SK-N-SH (cell line): ENCODE results near the gene UROD. TPM values are rescaled to one million over a fixed set of nuclear protein-coding genes. Genes with fewer than 3 reads are reported as not detected.

Experiments
- CTCF ChIA-PET: fragments of 300-600, 350-600 bp; formaldehyde crosslinking; extraction: SDS; loops from one replicate; lab custom pipeline; 2021; lab: Yijun Ruan, JAX
- POLR2A ChIA-PET: fragments of 350-600 bp; sonication (Branson Sonifier 250); formaldehyde crosslinking; extraction: SDS; loops from one replicate; lab custom pipeline; 2020; ENCODE audit warnings: antibody characterized with exemption, inconsistent platforms; lab: Yijun Ruan, JAX
- DNase-seq: peaks from one replicate; pipeline ENCODE4 v3.0.0; 2012
- H2AFZ ChIP-seq: fragments of 200-600 bp; sonication (generic); 2 replicates; pipeline ENCODE4 v1.8.1; 2016; ENCODE audit warnings: antibody characterized with exemption, mild to moderate bottlenecking, low read depth
- H3F3A ChIP-seq: fragments of 200-600 bp; sonication (generic); replicated peaks from 2 replicates; pipeline ENCODE3; 2016; ENCODE audit warnings: antibody characterized with exemption, mild to moderate bottlenecking; ENCODE audit not compliant: insufficient read depth
- H3K27ac ChIP-seq, 2 experiments: fragments of 200-500 bp in 1 of 2; fragments of 200-600 bp in 1 of 2; sonication (Bioruptor generic) in 1 of 2; sonication (generic), shearing (Covaris generic) in 1 of 2; 2 replicates each; pipeline versions ENCODE4 v1.5.1 to v1.6.1; 2014 to 2016; ENCODE audit warnings: low read depth in 2 of 2, inconsistent platforms in 1 of 2, low read length in 1 of 2, mild to moderate bottlenecking in 1 of 2, mixed read lengths in 1 of 2
- H3K27me3 ChIP-seq: fragments of 200-600 bp; sonication (generic), shearing (Covaris generic); 2 replicates; pipeline ENCODE4 v1.6.1; 2016; ENCODE audit warnings: mixed run types; ENCODE audit not compliant: insufficient read depth
- H3K36me3 ChIP-seq, 2 experiments: fragments of 200-500 bp in 1 of 2; fragments of 200-600 bp in 1 of 2; sonication (Bioruptor generic) in 1 of 2; sonication (generic) in 1 of 2; replicated peaks in 1 of 2; 2 replicates each; pipeline versions ENCODE3 to v1.5.1; 2014 to 2016; ENCODE audit warnings: low read length in 1 of 2, mild to moderate bottlenecking in 1 of 2; ENCODE audit not compliant: insufficient read depth in 2 of 2, control insufficient read depth in 1 of 2
- H3K4me1 ChIP-seq, 2 experiments: fragments of 200-500 bp in 1 of 2; fragments of 200-600 bp in 1 of 2; sonication (Bioruptor generic) in 1 of 2; sonication (generic), shearing (Covaris generic) in 1 of 2; 2 replicates each; pipeline versions ENCODE4 v1.5.1 to v1.6.1; 2014 to 2016; ENCODE audit warnings: low read depth in 1 of 2, low read length in 1 of 2, mixed run types in 1 of 2; ENCODE audit not compliant: insufficient read depth in 2 of 2, control insufficient read depth in 1 of 2
- H3K4me2 ChIP-seq: fragments of 200-600 bp; sonication (generic), shearing (Covaris generic); 2 replicates; pipeline ENCODE4 v1.6.1; 2017; ENCODE audit warnings: mixed run types
- H3K4me3 ChIP-seq, 2 experiments: fragments of 200-500 bp in 1 of 2; fragments of 200-600 bp in 1 of 2; sonication (Bioruptor generic) in 1 of 2; sonication (generic), shearing (Covaris generic) in 1 of 2; 2 replicates each; pipeline versions ENCODE4 v1.5.1 to v1.8.1; 2014 to 2016; ENCODE audit warnings: low read depth in 2 of 2, inconsistent platforms in 1 of 2, low read length in 1 of 2, mild to moderate bottlenecking in 1 of 2, mixed read lengths in 1 of 2, moderate library complexity in 1 of 2
- H3K79me2 ChIP-seq: fragments of 200-600 bp; sonication (generic); 2 replicates; pipeline ENCODE4 v1.8.1; 2017; ENCODE audit warnings: mild to moderate bottlenecking; ENCODE audit not compliant: insufficient read depth
- H3K9ac ChIP-seq: fragments of 200-600 bp; sonication (generic); 2 replicates; pipeline ENCODE4 v1.6.1; 2017; ENCODE audit warnings: mixed run types
- H3K9me2 ChIP-seq: fragments of 200-600 bp; sonication (generic); 2 replicates; pipeline ENCODE4 v1.6.1; 2017; ENCODE audit warnings: mixed run types
- H3K9me3 ChIP-seq: fragments of 200-600 bp; sonication (generic); 2 replicates; pipeline ENCODE4 v1.6.1; 2017; ENCODE audit warnings: mixed run types, mild to moderate bottlenecking, moderate library complexity
- H4K20me1 ChIP-seq: fragments of 200-600 bp; sonication (generic); 2 replicates; pipeline ENCODE4 v1.6.1; 2017; ENCODE audit warnings: mild to moderate bottlenecking, mixed run types; ENCODE audit not compliant: insufficient read depth
- ELF1 ChIP-seq: IDR thresholded peaks from 2 replicates; pipeline ENCODE4 v1.4.0; 2012
- EP300 ChIP-seq, 2 experiments: IDR thresholded peaks; 2 replicates each; pipeline versions ENCODE4 v1.4.0 to v1.6.1; 2012; ENCODE audit warnings: borderline replicate concordance in 1 of 2, low read depth in 1 of 2, low read length in 1 of 2
- FOSL2 ChIP-seq: IDR thresholded peaks from 2 replicates; pipeline ENCODE4 v1.4.0; 2012; ENCODE audit warnings: low read depth, mild to moderate bottlenecking, moderate library complexity, borderline replicate concordance
- FOXJ3 ChIP-seq: sonication (generic); formaldehyde crosslinking; IDR thresholded peaks from 2 replicates; pipeline ENCODE4 v1.5.1; 2020; ENCODE audit warnings: mild to moderate bottlenecking, missing genetic modification reagents
- RAD21 ChIP-seq: IDR thresholded peaks from 2 replicates; pipeline ENCODE4 v1.6.1; 2012; ENCODE audit warnings: mild to moderate bottlenecking, low read length
- REST ChIP-seq: IDR thresholded peaks from 2 replicates; pipeline ENCODE4 v1.6.1; 2012; ENCODE audit warnings: mild to moderate bottlenecking, low read depth, low read length, moderate library complexity
- SIN3A ChIP-seq: IDR thresholded peaks from 2 replicates; pipeline ENCODE4 v1.6.1; 2012; ENCODE audit warnings: low read depth, mild to moderate bottlenecking, low read length, moderate library complexity, borderline replicate concordance
- TAF1 ChIP-seq: IDR thresholded peaks from 2 replicates; pipeline ENCODE4 v1.6.1; 2012; ENCODE audit warnings: low read depth, mild to moderate bottlenecking, low read length, moderate library complexity, borderline replicate concordance
- TCF12 ChIP-seq: IDR thresholded peaks from 2 replicates; pipeline ENCODE4 v1.4.0; 2012
- WGBS: methylation state at CpG from one replicate; pipeline ENCODE4 v1.1.6; 2017; ENCODE audit warnings: low lambda C conversion rate; 5-methylcytosine and 5-hydroxymethylcytosine counted together
- polyA plus RNA-seq, 3 experiments: library from polyadenylated mRNA; depleted of rRNA; stranded (reverse); fragments of >200 nt; gene quantifications; 2 replicates each; pipeline ENCODE4 v1.2.3, GENCODE V29; 2012
- TF ChIP-seq, protein P1 (sequence below): IDR thresholded peaks from 2 replicates; pipeline ENCODE4 v1.4.0; 2012; ENCODE audit warnings: low read depth
- TF ChIP-seq, protein P2 (sequence below): fragments of 150-350 bp; IDR thresholded peaks from 2 replicates; pipeline ENCODE4 v1.6.1; 2017; ENCODE audit warnings: antibody characterized with exemption, low read length, low read depth, borderline replicate concordance

UROD gene
- polyA plus RNA-seq, 1 of the 3 experiments (the other 2 are of a cell fraction): 230 TPM

- TF ChIP-seq REST (no peak), FOSL2 (no peak), TAF1 (peak; percentile 38; the same call in 1 of the 2 replicates), FOXJ3 (CRISPR knock-in tag) (no peak), EP300 (IDR thresholded peaks at IDR 0.05; ENCODE audit: borderline replicate concordance in 1 of 2, low read depth in 1 of 2, low read length in 1 of 2) (peak in 1 of 2 experiments; percentile 8; a peak in 1 of 4 replicates), RAD21 (0 out of 2 replicates have a peak, but pooled peaks have one; percentile 1), SIN3A (peak; percentile 90), TCF12 (no peak)
- TF ChIP-seq, protein P1, sequence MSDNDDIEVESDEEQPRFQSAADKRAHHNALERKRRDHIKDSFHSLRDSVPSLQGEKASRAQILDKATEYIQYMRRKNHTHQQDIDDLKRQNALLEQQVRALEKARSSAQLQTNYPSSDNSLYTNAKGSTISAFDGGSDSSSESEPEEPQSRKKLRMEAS: no peak
- TF ChIP-seq, protein P2, sequence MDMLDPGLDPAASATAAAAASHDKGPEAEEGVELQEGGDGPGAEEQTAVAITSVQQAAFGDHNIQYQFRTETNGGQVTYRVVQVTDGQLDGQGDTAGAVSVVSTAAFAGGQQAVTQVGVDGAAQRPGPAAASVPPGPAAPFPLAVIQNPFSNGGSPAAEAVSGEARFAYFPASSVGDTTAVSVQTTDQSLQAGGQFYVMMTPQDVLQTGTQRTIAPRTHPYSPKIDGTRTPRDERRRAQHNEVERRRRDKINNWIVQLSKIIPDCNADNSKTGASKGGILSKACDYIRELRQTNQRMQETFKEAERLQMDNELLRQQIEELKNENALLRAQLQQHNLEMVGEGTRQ: no peak
- TF ChIP-seq, all 33 proteins: peak for 7
These were observed 921 bp upstream of the UROD start, which contains the start of gene HECTD3 (continued) for GRCh38 chr1:45010855-45011811.

DNA sequence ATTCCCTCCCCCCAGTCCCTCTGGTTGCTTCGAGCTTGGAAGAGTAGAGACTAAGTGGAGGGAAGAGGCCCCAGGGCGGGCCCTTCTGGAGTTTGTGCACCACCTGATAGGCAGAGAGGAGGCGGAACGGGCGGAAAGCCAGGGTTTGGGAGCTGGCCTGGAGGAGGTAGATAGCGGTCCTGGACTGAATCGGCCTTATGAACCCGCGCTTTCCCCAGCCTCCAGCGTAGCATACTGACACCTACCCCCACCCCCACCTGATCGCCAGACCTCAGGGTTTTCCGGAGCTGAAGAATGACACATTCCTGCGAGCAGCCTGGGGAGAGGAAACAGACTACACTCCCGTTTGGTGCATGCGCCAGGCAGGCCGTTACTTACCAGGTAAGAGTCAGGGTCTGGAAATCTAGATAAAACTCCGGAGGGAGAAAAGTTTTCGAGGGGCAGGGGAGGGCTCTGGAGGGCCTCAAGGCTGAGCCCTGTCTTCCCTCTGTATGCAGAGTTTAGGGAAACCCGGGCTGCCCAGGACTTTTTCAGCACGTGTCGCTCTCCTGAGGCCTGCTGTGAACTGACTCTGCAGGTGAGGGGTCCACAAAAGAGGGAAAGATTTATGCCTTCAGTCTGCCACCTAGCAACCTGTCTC is 705 bp downstream of the UROD start:
- DNase-seq: peak; percentile 50
- 25% methylated on average over 10 of the region's 21 CpGs for WGBS
- Histone ChIP-seq H3K4me2 (peak overlapping the region; percentile 99), H3K9ac (peak overlapping the region; percentile 86), H3K4me1 (peaks cover 6 to 36% of the 10 kb centered on the region in 2 experiments), H3K79me2 (peaks cover 39% of the 10 kb centered on the region; the same call in 1 of the 2 replicates), H2AFZ (peak overlapping the region; percentile 92), H3K27me3 (no peaks in the 10 kb centered on the region), H3K36me3 (peaks cover 0 to 38% of the 10 kb centered on the region in 2 experiments), H3K9me2 (no peaks in the 10 kb centered on the region), H3K9me3 (no peaks in the 10 kb centered on the region), H3K4me3 (peak overlapping the region; percentile 85 to 93), H4K20me1 (no peaks in the 10 kb centered on the region), H3K27ac (peak overlapping the region; percentile 69 to 87), H3F3A (peaks cover 5% of the 10 kb centered on the region)
- TF ChIP-seq, protein P1: 0 out of 2 replicates have a peak, but pooled peaks have one; percentile 39
- no peak for TF ChIP-seq ELF1
- CTCF ChIA-PET: interaction anchor here (1.0 to 13.4 kb wide), 8 partner anchors 10 to 481 kb away, joined by 3 to 470 read pairs (median 6); no protein-coding TSS in a partner anchor
- POLR2A ChIA-PET: interaction anchor here (0.5 to 4.6 kb wide), 9 partner anchors 66 to 478 kb away, joined by 3 to 50 read pairs (median 6); partner anchors contain the start of genes MUTYH, PLK3, PTCH2 and RNU5D-1
